Parathyroid adenoma (tissue), 2 donors: ENCODE data around the gene CHEK1.

Experiments
- H2AFZ ChIP-seq: fragments of 300-600 bp; sonication (generic); one replicate; pipeline ENCODE4 v1.7.0; 2017; ENCODE audit warnings: antibody characterized with exemption, mild to moderate bottlenecking
- H3K27ac ChIP-seq: fragments of 300-600 bp; sonication (generic); one replicate; pipeline ENCODE4 v1.7.0; 2017
- H3K27me3 ChIP-seq: fragments of 300-600 bp; sonication (generic); one replicate; pipeline ENCODE4 v1.7.0; 2017; ENCODE audit warnings: low read length; ENCODE audit not compliant: control insufficient read depth, insufficient read depth
- H3K36me3 ChIP-seq: fragments of 300-600 bp; sonication (generic); one replicate; pipeline ENCODE4 v1.7.0; 2017; ENCODE audit warnings: low read length; ENCODE audit not compliant: control insufficient read depth, insufficient read depth
- H3K4me1 ChIP-seq: fragments of 300-600 bp; sonication (generic); one replicate; pipeline ENCODE4 v1.7.0; 2017; ENCODE audit warnings: control low read depth
- H3K4me2 ChIP-seq: fragments of 300-600 bp; sonication (generic); one replicate; pipeline ENCODE4 v1.7.0; 2017; ENCODE audit warnings: low read length
- H3K4me3 ChIP-seq: fragments of 300-600 bp; sonication (generic); one replicate; pipeline ENCODE4 v1.7.0; 2017; ENCODE audit warnings: low read depth, low read length
- H3K79me2 ChIP-seq: fragments of 300-600 bp; sonication (generic); one replicate; pipeline ENCODE4 v1.7.0; 2017; ENCODE audit warnings: control low read depth
- H3K9ac ChIP-seq: fragments of 300-600 bp; sonication (generic); one replicate; pipeline ENCODE4 v1.7.0; 2017; ENCODE audit warnings: mild to moderate bottlenecking
- H3K9me3 ChIP-seq: fragments of 300-600 bp; sonication (generic); one replicate; pipeline ENCODE4 v1.7.0; 2017; ENCODE audit warnings: low read length; ENCODE audit not compliant: control insufficient read depth
- CTCF ChIP-seq: fragments of 300-600 bp; sonication (generic); IDR thresholded peaks from one replicate; pipeline ENCODE4 v1.7.0; 2017; ENCODE audit warnings: antibody characterized with exemption, mild to moderate bottlenecking
- donor health status: primary hyperparathyroidism.

Gene CHEK1

GRCh38 chr11:125627236-125627910 is 2.4 kb downstream of the CHEK1 start:
- no peak overlapping the region for H3K9ac ChIP-seq
- no peak overlapping the region for H3K4me3 ChIP-seq
- H3K27me3 ChIP-seq = no peaks in the 10 kb centered on the region
- no peak overlapping the region for H3K4me2 ChIP-seq
- no peak overlapping the region for H3K27ac ChIP-seq
- H3K4me1 ChIP-seq = peaks cover 4% of the 10 kb centered on the region
- no peaks in the 10 kb centered on the region for H3K36me3 ChIP-seq
- H3K79me2 ChIP-seq = no peaks in the 10 kb centered on the region
- no peak for TF ChIP-seq CTCF
- no peaks in the 10 kb centered on the region for H3K9me3 ChIP-seq
- H2AFZ ChIP-seq = no peak overlapping the region

- H3K4me1 ChIP-seq = no peaks in the 10 kb centered on the region
- H3K36me3 ChIP-seq = no peaks in the 10 kb centered on the region
- no peak for TF ChIP-seq CTCF
- H3K27me3 ChIP-seq = no peaks in the 10 kb centered on the region
- H3K79me2 ChIP-seq = no peaks in the 10 kb centered on the region
- no peak overlapping the region for H3K4me3 ChIP-seq
- H2AFZ ChIP-seq = no peak overlapping the region
- no peak overlapping the region for H3K27ac ChIP-seq
- H3K9me3 ChIP-seq = no peaks in the 10 kb centered on the region
- no peak overlapping the region for H3K4me2 ChIP-seq
- H3K9ac ChIP-seq = no peak overlapping the region
These were observed 12.9 kb downstream of the CHEK1 start for GRCh38 chr11:125637840-125638239.

GRCh38 chr11:125638315-125638714 is 13.4 kb downstream of the CHEK1 start:
- H3K27ac ChIP-seq = no peak overlapping the region
- H3K4me2 ChIP-seq = no peak overlapping the region
- TF ChIP-seq CTCF = no peak
- H3K9me3 ChIP-seq = no peaks in the 10 kb centered on the region
- no peaks in the 10 kb centered on the region for H3K79me2 ChIP-seq
- H3K36me3 ChIP-seq = no peaks in the 10 kb centered on the region
- H3K4me3 ChIP-seq = no peak overlapping the region
- H2AFZ ChIP-seq = no peak overlapping the region
- no peak overlapping the region for H3K9ac ChIP-seq
- H3K4me1 ChIP-seq = no peaks in the 10 kb centered on the region
- no peaks in the 10 kb centered on the region for H3K27me3 ChIP-seq

GRCh38 chr11:125645871-125646270 is 20.9 kb downstream of the CHEK1 start:
- H3K79me2 ChIP-seq = no peaks in the 10 kb centered on the region
- no peaks in the 10 kb centered on the region for H3K27me3 ChIP-seq
- H3K4me3 ChIP-seq = no peak overlapping the region
- no peak overlapping the region for H2AFZ ChIP-seq
- no peak overlapping the region for H3K4me2 ChIP-seq
- no peaks in the 10 kb centered on the region for H3K4me1 ChIP-seq
- TF ChIP-seq CTCF = no peak
- H3K27ac ChIP-seq = no peak overlapping the region
- H3K9me3 ChIP-seq = no peaks in the 10 kb centered on the region
- H3K36me3 ChIP-seq = no peaks in the 10 kb centered on the region
- H3K9ac ChIP-seq = no peak overlapping the region

GRCh38 chr11:125649465-125650166 is 24.7 kb downstream of the CHEK1 start:
- no peak overlapping the region for H3K4me3 ChIP-seq
- no peak overlapping the region for H2AFZ ChIP-seq
- H3K36me3 ChIP-seq = no peaks in the 10 kb centered on the region
- H3K79me2 ChIP-seq = no peaks in the 10 kb centered on the region
- H3K9me3 ChIP-seq = no peaks in the 10 kb centered on the region
- no peaks in the 10 kb centered on the region for H3K4me1 ChIP-seq
- no peak overlapping the region for H3K9ac ChIP-seq
- TF ChIP-seq CTCF = no peak
- H3K27ac ChIP-seq = no peak overlapping the region
- no peak overlapping the region for H3K4me2 ChIP-seq
- no peaks in the 10 kb centered on the region for H3K27me3 ChIP-seq
